ENCODE results near the gene PCDH9.
A peak's percentile ranks its signal among the peaks of the same experiment; 100 is the strongest.

Gene PCDH9

DNA sequence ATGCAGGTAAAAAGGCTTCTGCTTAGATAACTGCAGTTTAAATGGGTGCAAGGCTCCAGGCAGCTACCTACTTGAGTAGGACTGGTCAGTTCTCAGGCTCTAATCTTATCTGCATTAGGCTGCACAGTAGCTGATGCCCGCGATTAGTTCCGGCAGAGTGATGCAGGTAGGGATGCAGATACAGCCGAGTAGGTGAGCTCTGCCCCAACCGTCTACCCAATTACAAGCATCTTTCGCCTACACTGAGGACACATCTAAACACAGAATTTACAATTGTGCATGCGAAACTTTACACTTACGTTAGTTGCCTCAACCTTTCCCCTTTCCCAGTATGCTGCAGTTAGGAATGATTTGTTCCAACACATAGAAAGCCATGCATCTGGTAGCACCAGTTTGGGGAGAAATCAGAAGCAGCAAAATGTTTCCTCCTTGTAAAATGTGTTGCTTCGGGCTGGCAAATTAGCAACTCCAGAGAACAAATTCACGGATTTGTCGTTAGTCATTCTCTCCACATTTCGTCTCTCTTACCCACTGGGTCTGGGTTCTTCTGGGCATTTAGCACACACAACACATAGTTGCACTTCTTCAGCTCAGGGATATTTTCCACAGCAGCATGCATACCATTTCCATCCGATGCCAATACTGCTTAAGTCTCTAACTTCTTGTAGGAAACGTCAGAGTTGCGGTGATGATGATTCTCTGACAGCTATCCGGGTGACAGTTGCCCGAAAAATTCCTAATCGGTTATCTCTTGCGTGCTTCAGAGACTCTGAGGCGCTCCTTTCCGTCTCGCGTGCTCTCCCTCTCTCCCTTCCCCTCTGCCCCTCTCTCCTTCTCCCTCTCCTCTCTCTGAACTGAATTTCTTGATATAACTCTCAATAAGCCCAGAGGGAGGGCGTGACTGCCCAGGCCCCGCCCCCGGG, at the start of gene PCDH9:
Gene PCDH9 (minus strand): TSS at position 856 of the 923 bp plus-strand sequence. CDS start 1,896 bp downstream, outside the sequence.
- no peak for DNase-seq

- DNase-seq = no peak
Observed at GRCh38 chr13:67278235-67278634, 48.1 kb upstream of the PCDH9 start.

DNA sequence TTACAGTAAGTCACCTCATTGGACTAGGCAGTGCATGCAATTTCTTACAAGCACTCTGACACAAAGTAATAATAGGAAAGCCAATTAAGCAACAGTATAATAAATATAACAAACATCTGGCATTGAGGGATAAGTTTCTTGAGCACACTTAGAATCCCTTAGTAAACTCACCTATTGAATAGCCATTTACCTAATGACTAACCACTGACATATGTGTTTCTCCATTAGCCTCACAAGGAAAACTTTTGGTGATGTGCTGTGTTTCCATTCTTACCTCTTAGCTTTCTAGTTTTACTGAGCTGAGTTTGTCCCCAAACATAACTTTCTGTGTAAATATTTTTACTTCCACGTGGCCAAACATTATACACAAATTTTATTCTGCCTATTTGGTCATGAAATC, 47.4 kb upstream of the PCDH9 start:
- no peak for DNase-seq

- no peak for DNase-seq
Observed at GRCh38 chr13:67275351-67275960, 45.3 kb upstream of the PCDH9 start.

DNA sequence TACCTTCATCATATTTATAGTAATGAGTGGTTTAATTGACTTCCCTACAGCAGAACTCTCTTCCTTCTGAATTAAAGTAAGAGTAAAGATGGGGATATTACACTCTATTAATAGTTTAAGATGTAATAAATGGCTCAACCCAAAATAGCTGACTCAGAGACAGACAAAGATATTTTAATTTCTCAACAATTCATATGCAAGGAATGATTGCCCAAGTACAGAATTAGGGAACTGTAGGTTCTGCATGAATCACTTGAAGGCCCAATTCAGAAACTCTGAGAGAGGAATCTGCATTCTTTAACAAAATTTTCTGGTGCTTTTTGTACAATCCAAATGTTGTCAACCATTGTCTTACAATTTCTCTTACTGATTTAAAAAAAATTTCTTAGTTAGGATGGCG, 42.9 kb upstream of the PCDH9 start:
- DNase-seq = no peak

DNA sequence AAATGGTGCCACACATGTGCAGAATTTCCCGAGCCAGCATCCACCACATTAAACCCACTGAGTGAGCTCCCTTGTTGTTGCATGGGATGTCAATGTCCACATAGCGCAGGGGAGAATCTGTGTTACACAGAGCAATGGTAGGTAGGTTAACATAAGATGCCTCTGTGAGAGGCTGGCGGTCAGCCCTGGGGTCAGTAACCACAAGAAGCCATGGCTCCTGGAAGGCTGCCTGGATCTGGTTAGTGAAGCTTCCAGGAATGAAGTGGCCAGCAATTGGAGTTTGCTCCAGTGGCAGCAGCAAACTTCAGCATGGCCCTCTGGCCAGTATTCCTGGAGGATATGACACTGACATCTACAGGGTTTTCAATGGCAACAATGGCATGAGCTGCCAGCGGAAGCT, 37.0 kb upstream of the PCDH9 start:
- DNase-seq = no peak

GRCh38 chr13:67259208-67259607, 29.1 kb upstream of the PCDH9 start:
- DNase-seq = no peak

DNA sequence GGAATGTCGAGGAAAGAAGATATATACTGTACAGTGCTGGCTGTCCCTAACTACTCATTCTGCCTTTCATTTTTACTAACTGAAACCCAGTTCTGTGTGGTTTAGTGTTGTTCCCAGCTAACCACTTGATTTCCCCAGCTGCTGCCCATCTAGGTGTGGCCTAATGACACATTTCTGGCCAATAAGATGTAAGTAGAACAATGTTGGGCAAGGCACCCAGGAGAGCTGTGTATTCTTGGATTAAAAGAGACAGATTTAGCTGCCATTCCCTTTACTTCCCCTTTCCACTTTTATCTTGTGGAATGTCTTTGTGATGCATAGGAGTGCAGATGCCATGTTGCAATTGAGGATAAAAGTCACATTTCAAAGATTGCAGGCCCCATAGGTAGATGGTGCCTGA, 28.3 kb upstream of the PCDH9 start:
- no peak for DNase-seq

DNA sequence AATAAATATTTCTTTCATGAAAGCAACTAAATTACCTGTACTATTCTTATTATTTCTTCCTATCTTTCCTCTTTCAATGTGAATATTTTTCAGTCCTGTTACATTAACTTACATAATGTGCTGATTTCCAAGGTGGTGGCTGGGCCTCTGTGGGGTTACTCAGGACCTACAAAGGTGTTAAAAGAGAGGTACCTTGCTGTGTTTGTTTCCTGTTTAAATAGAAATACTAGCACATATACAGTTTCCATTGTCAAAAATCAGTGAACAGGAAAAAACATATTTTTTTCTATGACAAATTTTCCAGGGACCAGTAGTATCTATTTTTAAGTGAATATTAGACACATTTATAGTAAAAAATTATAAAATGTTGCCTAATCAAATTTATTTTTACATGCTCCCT, 8.7 kb upstream of the PCDH9 start:
- no peak for DNase-seq

GRCh38 chr13:67238277-67238859, 8.2 kb upstream of the PCDH9 start:
- DNase-seq = peak; percentile 65

DNA sequence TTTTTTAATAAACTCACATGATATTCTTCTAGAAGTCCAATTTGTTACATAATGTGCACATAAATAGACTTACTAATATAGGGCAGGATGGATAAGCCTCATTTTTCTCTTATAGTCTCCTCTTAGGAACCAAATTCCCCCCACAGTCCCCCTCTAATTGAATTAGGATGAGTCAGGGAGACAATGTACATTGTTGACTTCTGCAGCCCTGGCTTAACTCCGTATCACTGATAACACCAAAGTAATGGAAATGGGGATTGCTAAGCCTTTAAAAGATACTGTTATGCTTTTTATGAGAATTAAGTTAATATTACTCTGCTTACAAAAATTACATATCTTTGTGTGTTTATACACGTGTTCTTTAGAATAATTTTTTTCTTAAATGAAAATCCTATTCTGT, 5.1 kb upstream of the PCDH9 start:
- DNase-seq = no peak

- peak; percentile 65 for DNase-seq
Observed at GRCh38 chr13:67232384-67232783, 2.2 kb upstream of the PCDH9 start.

DNA sequence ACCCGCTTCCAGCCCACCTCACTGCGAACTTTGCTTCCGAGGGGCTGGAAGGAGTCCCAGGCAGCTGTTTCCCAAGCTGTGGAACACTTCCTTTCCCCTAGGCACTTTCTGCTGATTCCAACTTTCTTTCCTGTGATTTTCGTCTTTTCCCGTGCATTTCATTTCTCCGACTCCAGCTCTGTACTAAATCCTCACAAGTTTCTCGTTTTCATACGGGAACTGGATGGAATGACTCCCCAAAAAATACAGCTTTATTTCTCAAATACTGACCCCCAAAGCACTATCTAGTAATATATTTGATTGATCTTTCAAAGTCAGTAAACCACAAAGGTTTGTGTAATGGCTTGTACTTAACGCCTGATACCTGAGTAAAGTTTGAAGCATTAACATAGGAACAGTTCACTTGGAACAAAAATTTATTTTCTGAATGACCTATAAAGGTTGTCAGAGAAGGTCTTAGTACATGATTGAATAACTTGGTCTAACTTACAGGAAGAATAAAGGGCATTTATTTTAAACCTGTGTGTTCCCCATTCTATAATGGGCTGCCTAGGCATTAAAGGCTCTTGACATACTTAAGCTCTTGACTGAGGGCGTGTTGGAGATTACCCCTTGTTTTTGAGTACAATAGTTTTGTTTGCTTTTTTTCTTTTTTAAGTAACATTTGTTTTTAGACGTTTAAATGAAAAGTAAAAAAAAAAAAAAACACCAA, 1.3 kb upstream of the PCDH9 start:
- peak; percentile 85 for DNase-seq

- DNase-seq = peak; percentile 91
Observed at GRCh38 chr13:67230404-67231288, 510 bp upstream of the PCDH9 start.

DNA sequence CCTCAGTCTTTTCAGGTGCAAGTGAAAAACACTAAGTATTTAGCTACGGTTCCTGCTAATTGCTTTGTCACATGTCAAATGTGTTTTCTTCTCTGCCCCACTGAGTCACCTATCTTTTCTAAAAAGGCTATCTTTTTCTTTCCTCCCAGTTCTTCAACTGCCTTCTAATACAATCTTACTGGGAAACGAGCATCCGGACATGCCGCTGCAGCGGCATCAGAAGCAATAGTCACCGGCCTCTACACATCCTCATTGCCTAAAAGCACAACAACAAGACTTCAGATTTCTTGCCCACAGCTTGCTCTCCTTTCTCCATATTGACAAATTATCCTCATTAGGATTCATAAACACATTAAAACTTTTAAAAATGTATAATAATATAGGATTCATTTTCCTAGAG, 1.2 kb downstream of the PCDH9 start:
- no peak for DNase-seq

DNA sequence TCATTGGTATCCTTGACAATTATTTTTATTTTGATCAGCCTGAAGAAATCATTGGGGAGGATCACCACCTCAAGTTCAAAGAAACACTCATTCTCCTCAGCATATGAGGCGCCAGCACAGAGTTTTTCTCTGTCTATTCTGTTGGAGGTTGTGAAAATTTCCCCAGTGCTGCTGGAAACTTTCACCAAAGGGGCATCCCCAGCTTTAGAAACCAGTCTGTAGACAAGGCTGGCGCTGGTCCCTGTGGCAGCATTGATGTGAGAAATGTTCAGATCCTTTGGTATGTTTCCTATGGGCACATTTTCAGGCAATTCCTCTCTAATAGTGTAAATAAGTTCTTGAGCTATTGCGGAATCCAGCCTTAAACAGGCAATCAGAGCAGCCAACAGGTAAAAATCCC, 2.1 kb downstream of the PCDH9 start:
- no peak for DNase-seq

- DNase-seq = no peak
Observed at GRCh38 chr13:67227131-67227983, 2.8 kb downstream of the PCDH9 start.

DNA sequence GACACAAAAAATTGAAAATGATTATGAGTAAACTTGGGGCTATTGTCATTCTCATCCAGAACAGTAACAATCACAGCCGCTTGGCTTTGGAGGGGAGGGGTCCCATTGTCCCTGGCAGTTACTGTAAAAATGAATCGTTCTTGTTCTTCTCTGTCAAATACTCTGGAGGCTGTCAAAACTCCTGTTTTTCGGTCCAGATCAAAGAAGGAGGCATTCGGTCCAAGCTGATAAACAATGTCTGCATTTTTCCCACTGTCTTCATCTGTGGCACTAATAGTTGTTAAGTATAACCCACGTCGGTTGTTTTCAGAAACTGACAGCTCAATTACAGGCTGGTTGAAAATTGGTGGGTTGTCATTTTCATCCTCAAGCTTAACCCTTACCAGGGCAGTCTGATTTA, 3.4 kb downstream of the PCDH9 start:
- no peak for DNase-seq

- DNase-seq = no peak
Observed at GRCh38 chr13:67225252-67226159, 4.6 kb downstream of the PCDH9 start.

DNA sequence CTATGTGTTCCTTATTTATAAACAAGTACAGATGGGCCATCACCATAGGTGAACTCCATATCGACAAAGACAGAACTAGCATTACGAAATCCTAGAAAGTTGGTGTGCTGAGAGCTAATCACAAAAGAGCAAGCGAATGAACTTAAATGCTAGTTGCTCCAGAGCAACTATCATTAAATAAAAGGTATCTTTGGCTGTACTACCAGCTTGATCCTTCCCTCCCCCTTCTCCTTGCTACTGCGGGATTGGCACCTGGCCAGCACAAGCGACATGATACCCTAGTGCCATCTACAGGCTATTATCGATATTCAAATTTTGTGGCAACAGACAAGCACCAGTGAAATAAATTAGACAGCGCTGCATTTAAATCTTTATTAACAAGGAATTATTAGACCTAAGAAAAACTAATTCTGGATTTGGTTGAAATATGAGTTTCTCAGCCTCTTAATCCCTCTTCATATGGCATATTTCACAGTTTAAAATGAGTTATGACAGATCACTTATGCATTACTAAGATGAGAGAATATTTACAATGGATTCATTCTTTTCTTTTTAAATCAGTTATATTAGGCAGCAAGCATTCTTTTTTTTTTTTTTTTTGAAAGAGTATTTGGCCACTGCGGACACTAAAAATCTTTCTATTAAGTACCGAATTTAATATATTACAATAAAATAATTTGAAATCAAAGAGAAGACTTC, 5.8 kb downstream of the PCDH9 start:
- DNase-seq = peak; percentile 82

Measured in NCI-H1694 treated with DMSO at 0.1 percent for 48 hours (cell line).